ENCODE results near the gene SORCS1.
"Not testable (repeated sequence)": the region's sequence is repeated elsewhere in the genome, so short reads cannot be mapped to it uniquely, and the experiment has no call there.

The SORCS1 gene

DNA sequence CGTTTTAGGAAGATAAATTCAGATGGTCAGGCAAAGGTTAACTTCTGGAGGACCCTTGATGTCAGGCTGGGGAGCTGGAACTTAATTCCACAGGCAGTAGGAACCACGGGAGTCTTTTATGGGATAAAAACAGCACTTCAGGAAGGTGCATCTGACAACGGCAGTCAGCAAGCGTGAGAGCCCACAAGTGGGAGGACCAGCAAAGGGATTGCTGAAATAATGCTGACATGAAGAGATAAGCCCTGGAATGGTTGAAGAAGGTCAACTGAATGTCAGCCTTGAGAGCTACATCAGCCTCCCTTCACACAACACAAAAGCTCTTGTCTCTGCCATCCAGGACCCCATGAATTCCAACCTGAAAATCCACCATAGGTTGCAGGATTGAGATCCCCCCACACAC lies 138.8 kb downstream of the SORCS1 start:
- CTCF ChIA-PET, result interaction anchor here (0.9 kb wide), 1 partner anchor 11 kb away, joined by 3 read pairs; no protein-coding TSS in a partner anchor
- TF ChIP-seq, protein P1, sequence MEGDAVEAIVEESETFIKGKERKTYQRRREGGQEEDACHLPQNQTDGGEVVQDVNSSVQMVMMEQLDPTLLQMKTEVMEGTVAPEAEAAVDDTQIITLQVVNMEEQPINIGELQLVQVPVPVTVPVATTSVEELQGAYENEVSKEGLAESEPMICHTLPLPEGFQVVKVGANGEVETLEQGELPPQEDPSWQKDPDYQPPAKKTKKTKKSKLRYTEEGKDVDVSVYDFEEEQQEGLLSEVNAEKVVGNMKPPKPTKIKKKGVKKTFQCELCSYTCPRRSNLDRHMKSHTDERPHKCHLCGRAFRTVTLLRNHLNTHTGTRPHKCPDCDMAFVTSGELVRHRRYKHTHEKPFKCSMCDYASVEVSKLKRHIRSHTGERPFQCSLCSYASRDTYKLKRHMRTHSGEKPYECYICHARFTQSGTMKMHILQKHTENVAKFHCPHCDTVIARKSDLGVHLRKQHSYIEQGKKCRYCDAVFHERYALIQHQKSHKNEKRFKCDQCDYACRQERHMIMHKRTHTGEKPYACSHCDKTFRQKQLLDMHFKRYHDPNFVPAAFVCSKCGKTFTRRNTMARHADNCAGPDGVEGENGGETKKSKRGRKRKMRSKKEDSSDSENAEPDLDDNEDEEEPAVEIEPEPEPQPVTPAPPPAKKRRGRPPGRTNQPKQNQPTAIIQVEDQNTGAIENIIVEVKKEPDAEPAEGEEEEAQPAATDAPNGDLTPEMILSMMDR (IDR thresholded peaks at IDR 0.05; ENCODE audit: control extremely low read depth, extremely low read depth, low read depth, missing control alignments), result no peak
- no peak for DNase-seq (ENCODE audit: extremely low spot score)
- POLR2A ChIA-PET, result no interaction called here

DNA sequence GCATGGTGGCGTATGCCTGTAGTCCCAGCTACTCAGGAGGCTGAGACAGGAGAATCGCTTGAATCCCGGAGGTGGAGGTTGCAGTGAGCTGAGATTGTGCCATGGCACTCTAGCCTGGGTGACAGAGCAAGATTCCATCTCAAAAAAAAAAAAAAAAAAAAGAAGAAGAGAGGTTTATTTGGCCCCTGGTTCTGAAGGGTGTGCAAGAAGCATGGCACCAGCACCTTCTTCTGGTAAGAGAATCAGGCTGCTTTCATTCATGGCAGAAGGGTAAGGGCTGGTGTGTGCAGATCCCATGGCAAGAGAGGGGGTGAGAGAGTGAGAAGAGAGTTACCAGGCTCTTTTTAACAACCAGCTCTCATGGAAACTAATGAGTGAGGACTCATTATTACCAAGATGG lies 140.5 kb downstream of the SORCS1 start:
- DNase-seq (ENCODE audit: extremely low spot score); CTCF ChIA-PET; POLR2A ChIA-PET: not testable (repeated sequence)

DNA sequence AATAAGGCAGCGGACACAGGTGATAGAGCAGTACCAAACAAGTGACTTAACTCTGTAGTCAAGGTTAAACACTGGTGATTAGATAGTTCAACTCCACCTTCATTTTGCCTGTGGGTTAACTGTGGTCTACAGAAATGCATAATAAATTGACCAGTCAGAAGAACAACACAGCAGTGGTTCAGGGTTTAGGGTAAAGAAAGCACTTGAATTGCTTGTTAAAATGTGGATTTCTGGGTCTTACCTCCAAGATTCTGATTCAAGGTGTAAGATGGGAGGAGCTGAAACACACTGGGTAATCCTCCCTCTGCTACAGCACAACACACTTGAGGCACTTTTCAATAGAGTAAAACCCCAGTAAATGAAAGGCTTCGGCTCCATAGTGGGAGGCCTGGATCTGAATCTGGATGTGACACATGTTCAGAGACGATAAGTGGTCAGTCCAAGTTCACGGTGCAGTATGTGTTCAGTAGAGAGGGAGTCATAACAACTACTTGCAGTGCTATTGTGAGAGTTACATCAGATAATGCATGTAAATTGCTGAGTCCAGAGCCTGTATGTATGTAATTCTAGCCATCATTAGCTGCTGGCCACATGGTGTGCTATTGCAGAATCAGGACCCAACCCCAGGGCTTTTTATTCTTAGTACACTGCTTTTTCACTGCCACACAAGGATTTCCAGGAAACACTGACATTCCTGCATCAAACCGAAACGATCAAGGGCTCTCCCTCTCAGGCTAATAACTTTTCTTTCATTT lies 141.7 kb downstream of the SORCS1 start:
- DNase-seq (ENCODE audit: extremely low spot score), result no peak
- CTCF ChIA-PET, result no interaction called here
- POLR2A ChIA-PET, result no interaction called here
- TF ChIP-seq, protein P1 (IDR thresholded peaks at IDR 0.05; ENCODE audit: control extremely low read depth, extremely low read depth, low read depth, missing control alignments), result no peak

DNA sequence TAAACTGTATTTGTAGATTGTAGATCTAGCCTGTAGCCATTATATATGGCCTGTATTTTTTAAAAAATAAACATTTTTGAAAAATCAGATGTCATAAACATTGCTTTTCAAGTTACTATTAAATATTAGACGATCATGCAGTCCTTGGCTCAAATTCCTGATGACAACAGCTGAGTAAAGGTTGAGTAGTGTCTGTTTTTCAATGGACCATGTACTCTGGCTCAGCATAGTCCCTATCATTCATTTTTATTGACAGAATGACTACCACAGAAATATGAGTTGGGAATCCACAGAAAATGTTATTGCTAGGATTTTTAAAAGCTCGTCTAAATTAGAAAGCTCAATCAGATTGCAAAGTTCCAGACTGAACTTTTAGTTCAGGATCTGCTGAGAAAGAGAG lies 145.4 kb downstream of the SORCS1 start:
- TF ChIP-seq, protein P1 (IDR thresholded peaks at IDR 0.05; ENCODE audit: control extremely low read depth, extremely low read depth, low read depth, missing control alignments), result no peak
- DNase-seq (ENCODE audit: extremely low spot score), result no peak
- ChIA-PET POLR2A (no interaction called here), CTCF (interaction anchor here (1.4 to 1.5 kb wide), 2 partner anchors 11 to 17 kb away, joined by 4 to 5 read pairs; no protein-coding TSS in a partner anchor)

DNA sequence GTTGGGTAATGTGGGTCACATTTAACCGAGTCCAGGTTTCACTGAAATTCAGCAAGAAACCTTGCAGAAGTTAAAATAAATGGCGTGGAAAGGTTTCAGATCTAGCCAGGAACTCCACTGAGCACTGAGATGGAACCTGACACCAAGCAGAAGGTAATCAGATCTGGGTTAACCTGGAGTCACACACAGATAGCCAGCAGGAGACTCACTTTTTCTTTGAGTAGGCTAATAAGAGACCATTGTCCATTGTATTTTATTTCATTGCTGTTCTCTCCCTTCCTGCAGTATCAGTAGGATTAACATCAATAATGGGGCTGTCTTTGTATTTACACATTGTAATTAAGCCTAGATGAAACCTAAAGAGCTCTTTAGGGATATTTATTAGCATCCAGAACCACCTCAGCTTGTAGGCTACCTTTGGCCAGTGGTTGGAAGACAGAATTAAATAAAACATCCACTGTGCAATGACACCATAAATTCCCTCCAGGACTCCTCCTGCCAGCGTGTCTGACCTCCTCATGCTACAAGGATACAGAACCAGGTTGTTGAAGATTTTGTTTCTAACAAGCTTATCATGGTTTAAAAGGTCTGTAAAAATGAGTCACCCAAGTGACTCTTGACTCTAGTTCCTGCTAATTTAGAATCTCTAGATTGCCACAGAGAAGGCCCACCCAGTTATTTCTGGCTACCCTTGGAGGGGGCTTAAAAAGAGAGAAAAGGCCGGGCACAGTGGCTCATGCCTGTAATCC lies 151.1 kb downstream of the SORCS1 start:
- DNase-seq (ENCODE audit: extremely low spot score), result no peak
- TF ChIP-seq, protein P1 (IDR thresholded peaks at IDR 0.05; ENCODE audit: control extremely low read depth, extremely low read depth, low read depth, missing control alignments), result no peak
- POLR2A ChIA-PET, result no interaction called here
- CTCF ChIA-PET, result interaction anchor here (1.8 kb wide), 1 partner anchor 11 kb away, joined by 3 read pairs; no protein-coding TSS in a partner anchor

DNA sequence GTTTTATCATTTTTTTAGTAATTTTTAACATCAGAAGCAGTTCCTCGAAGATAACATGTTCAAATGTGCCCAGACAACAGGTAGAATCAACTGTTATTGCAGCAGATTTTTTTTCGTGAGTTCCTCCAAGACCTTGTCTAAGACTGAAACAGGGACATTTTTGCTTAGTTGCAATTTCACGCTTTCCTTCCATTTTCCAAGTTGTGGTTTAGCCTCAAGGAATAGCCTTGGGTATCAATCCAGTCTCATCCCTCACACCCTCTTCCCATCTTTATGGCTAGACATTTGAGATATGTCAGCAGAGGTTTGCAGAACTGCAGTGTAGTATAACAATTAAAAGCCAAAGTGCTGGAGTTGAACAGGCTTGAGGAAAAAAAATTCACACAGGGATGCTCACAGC lies 152.5 kb downstream of the SORCS1 start:
- TF ChIP-seq, protein P1 (IDR thresholded peaks at IDR 0.05; ENCODE audit: control extremely low read depth, extremely low read depth, low read depth, missing control alignments), result no peak
- POLR2A ChIA-PET, result no interaction called here
- no peak for DNase-seq (ENCODE audit: extremely low spot score)
- CTCF ChIA-PET, result no interaction called here

DNA sequence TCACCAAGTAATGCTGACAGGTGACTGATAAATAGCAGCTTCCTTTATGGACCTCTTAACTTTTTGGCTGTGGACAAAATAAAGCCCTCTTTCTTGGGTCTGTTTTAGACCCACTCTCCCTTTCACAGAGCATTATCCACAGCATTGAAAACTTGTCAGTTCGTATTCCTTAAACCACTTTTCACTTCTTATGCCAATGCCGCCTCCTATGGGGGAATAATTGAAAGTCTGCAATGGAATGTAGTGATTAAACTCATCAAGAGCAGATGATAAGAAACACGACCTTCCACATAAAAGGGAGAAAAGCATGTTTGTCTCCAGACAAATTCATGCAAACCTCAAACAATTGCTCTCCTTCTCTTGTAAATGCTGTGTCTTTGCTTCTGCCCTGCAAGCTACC lies 153.4 kb downstream of the SORCS1 start:
- no peak for DNase-seq (ENCODE audit: extremely low spot score)
- POLR2A ChIA-PET, result interaction anchor here (0.5 kb wide), 1 partner anchor 16 kb away, joined by 3 read pairs; no protein-coding TSS in a partner anchor
- TF ChIP-seq, protein P1 (IDR thresholded peaks at IDR 0.05; ENCODE audit: control extremely low read depth, extremely low read depth, low read depth, missing control alignments), result no peak
- CTCF ChIA-PET, result no interaction called here
